HL-60/S4 (cell line): ENCODE results near the gene USP40.

Source experiments
- in situ Hi-C: fragments of 300-500 bp; cut with MboI; formaldehyde crosslinking; loops from 2 replicates; pipeline ENCODE4 v1.14.3; 2022; ENCODE audit warnings: low sequenced_read_pairs

The USP40 gene

DNA sequence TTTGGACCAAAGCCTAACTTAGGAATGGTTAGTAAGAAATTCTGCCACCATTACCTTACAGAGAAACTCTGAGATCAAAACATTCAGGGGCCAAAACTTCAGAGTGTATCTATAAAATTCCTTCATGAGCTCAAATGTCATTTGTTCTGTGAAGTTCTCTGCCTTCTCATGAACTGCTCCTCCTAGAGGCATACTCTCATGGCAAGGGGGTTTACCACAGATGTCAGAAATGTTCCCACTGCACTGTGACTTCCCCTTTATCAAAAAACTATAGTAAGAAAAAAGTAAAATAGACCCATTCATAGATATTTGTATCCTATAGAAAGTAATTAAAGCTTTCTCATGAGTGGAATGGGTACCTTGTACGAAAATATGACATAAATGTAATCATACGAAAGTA lies 68.5 kb downstream of the USP40 start:
- in situ Hi-C loops: no loop called here

DNA sequence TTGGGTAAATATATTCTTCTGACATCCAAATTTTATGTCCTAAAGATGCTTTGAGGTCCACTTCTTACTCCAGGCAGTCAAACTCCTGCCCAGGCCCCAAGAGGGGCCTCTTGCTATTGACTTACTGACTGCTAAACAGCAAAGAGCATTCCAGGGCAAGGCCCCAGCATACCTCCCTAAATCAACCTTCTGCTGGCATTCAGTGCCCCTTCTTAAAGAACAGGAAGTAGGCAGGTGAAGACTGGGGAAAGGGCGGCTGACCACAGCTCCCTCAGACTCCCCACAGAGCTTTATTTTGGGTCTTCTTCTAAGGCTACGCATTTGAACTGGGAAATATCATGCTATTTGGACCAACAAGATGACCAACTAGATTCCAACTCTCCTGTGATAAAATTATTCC lies 68.9 kb downstream of the USP40 start:
- in situ Hi-C loops: no loop called here

DNA sequence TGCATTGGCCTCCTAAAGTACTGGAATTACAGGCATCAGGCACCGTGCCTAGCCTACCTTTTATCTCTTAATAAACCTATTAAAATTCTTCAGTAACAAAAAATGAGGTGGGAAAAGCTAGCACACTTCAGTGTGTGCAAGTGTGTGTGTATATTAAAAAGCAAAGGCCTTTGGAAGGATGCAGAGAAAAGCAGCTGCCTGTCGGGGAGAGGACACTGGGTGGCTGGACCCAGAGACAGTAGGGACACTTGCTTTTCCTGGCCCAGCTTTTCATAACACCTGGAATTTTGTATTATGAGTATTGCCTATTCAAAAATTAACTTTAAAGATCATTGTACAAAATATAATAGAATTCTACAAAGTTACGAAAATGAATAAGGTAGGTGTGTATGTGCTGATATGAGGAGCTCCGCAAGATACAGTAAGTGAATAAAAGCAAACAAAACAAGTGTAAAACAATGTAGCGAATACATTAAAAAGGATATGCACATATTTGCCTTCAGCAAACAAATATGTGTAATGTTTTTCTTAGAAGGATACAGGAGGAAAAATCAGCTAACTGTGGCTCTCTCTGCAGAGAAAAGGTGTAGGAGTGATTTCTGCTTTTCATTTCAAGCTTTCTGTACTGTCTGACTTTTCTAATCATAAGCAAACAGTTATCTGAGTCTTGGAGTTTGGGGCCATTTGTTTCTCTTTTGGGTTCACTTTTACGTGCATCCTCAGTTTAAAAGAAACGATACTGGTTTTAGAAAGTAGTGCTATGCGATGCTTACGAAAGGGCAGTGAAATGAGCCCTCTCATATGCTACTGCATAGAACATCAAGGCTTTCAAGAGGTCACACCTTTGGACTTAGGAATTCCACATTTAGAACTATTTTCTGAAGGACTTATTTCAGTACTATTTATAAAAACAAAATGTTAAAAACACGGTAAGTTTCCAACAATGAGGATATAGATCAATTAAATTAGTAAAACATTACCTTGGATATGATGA lies 70.8 kb downstream of the USP40 start:
- in situ Hi-C loops: no loop called here

DNA sequence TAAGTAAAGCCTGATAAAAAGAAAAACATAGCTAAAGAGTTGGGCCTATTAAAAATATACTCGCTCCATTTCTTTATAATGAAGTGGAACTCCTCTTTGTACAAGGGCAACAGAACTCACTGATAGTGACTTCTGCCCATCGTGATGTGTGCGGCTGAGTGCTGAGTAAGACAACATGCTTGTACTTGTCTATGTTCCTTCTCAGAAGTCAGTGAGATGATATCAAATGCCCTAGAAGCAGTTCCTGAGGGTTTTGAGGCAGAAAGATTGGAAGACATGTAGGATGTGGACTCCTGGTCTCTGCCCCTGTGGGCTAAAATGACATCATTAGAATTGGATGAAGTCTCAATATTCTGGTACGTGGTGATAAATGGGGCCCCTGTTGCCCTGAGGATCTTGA lies 73.8 kb downstream of the USP40 start:
- in situ Hi-C loops: no loop called here

DNA sequence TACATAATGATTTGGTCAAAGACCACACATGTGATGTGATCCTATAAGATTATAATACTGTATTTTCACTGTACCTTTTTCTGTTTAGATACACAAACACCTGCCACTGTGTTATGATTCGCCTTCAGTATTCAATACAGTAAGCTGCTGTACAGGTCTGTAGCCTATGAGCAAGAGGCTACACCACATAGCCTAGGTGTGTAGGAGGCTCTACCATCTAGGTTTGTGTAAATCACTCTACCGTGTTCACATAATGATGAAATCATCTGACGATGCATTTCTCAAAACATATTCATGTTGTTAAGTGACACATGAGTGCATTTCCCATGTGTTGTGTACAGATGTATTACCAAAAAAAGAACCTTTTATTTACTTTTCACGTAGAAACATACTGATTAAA lies 74.5 kb downstream of the USP40 start:
- in situ Hi-C loops: no loop called here

DNA sequence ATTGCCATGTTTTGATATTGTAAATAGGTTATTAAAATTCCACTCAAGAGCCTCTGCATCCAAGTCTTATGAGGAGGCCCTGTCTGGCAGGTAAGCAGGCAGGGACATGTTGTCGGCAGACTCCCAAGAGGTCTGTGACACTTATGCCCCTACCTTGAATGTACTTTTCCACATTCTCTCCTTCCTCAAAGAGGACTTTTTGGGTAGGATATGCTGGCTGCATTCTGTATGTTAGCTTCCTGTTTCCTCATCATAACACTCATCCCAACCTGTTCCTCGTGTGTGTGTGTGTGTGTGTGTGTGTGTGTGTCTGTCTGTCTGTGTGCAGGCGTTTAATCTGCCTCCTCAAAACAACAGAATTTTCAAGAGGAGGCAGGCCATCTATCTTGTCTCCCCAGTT lies 75.3 kb downstream of the USP40 start:
- in situ Hi-C loops: no loop called here

DNA sequence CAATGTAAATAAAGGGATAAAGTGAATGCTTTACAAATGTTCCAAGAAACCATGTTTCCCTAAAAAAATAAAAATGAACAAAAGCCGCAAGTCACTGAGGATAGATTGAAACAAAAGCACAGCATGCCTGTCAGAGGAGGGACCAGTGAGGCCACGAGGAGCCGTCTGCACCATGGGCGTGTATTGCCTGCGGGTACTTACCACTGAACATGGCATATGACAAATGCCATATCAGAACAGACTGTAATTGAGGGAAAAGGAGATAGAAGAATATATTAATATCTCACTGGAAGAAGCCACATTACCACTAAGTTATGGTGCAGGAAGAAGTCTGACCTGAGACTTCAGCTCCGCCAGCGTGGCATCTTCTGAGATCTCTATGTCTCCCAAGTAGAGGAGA lies 75.8 kb downstream of the USP40 start:
- in situ Hi-C loops: no loop called here

DNA sequence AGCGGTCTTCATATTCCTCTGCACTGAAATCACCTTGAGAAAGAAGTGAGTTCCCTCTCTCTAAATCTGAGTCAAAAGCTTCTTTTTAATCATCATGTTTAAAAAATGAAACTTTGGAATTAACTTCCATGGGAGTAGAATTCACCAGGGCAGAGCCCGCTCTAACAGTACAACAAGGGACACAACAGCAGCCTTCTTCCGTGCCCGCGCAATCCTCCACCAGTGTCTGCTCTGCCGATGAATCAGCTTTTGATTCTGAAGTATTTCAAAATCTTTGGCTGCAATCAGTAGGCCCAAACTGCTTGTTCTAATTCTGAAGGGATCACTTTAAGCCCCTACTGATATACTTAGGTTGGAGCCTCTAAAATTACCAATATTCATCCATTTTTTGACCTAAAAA lies 76.9 kb downstream of the USP40 start:
- in situ Hi-C loops: no loop called here

DNA sequence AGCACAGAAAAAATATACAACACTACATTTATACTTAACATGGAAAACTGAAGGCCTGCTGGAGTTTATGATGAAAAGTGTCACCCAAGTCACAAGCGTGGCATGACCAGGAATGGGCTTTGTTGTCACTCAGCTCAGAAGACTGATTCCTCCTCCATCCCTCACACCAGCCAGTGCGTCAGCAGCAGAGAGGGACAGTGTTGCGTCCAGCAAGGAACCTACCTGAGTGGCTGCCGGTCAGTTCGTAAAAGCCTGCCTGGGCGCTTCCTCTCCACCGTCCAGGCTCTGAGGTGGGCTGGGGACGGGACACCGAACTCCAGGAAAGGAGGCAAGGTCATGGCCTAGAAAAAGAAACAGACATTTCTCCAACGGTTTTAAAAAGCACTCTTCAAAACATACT lies 77.4 kb downstream of the USP40 start:
- in situ Hi-C loops: no loop called here

DNA sequence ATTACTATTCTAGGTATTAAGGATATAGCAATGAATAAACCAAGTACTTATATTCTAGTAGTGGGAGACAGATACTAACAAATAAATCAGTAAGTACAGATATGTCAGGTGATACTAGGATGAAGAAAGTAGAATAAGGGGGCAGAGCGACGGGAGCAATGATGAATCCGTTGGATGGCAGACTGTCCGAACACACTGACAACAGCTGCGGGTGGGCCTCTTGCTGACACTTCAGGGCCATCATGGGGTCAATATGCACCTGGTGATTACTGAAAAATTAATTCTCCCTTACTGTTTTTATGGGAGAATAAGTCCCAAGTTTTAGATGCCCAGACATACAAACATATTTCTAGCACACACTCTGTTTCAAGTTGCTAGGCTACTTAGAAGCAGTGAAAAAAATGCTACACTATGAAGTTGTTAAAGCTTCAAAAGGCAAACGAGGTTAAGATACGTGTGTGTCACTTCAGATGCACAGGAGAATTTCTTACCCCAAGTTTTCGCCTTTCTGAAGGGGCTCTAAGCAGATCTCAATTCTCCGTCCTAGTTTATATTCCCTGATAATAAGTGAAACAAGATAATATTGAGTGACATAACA lies 78.7 kb downstream of the USP40 start:
- in situ Hi-C loops: no loop called here

DNA sequence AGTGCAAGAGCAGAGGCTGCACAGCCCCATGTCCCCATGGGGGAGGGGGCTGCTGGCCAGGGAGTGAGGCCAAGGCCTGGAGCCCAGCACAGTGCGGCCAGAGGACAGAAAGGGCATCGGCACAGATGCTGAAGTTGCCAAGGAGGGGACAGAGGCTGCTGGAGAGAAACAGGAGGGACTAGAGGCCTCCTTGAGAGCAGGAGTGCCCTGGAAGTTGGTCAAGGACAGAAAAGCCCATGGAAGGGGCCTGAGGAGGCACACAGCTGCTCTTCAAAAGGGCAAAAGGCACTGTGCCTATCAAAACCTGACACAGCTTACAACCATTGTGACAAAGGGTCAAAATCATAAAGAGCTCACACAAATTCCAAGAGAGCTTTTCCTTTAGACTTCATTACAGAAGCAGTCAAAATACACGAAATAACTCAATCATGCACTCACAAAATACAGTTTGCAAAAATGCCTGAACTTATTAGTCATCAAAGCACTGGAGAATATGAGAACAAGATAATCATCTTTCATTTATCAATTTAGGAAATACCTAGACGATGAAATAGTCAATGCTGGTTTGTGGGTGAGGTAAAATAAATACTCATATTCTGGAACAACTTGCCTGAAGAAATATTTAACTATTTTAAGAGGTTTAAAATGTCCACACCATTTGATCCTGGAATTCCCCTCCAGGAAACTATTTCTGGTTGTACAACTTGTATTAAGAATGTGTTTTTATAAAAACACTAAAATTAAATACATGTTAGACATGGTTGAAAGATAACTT lies 79.6 kb downstream of the USP40 start:
- in situ Hi-C loops: no loop called here

DNA sequence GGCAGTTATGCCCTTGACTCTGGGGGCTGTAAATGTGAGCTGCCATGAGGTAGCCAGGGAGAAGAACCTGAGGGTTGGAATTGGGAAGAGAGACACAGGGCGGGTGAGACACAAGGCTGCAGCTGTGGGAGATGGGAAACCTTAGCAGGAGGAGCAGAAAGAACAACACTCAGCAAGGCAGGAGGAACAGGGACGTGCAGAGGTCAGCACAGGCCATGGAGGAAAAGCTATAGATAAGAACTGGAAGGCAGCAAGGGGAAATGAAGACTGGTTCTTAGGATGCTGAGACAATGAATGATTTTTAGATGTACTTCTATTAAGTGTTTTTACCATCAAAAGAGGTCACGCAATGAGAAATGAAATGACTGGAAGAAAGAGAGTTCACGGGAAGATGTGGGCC lies 80.2 kb downstream of the USP40 start:
- in situ Hi-C loops: no loop called here

DNA sequence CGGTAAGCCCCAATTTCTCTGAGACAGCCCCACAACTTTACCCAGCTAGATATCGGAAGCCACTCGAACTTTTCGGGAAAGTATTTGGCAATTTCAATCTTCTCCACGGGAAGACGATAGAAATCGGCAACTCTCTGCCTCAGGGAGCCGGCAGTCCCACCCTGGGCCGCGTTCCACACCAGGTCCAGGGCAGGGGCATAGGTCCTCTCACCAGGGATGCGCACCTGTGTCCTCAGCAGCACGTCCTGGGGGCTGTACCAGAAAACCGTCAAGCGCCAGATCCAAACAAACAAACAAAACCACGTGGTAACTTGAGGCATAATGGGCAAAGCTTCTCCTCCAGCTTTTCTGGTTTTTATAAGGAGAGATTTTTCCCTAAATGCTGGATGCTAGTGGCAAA lies 80.9 kb downstream of the USP40 start:
- in situ Hi-C loops: no loop called here

DNA sequence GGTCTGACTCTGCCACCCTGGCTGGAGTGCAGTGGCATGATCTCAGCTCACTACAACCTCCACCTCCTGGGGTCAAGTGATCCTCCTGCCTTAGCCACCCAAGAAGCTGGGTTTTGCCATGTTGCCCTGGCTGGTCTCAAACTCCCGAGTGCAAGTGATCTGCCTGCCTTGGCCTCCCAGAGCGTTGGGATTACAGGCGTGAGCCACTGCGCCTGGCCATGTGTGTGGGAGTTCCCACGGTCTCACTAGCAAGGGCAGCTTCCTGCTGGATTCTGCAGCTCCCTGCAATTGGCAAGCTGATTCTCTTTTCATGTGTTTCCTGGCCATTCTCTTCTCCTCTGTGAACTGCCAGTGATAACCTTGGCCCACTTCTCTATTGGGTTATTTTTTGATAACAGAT lies 84.0 kb downstream of the USP40 start:
- in situ Hi-C loops: no loop called here

DNA sequence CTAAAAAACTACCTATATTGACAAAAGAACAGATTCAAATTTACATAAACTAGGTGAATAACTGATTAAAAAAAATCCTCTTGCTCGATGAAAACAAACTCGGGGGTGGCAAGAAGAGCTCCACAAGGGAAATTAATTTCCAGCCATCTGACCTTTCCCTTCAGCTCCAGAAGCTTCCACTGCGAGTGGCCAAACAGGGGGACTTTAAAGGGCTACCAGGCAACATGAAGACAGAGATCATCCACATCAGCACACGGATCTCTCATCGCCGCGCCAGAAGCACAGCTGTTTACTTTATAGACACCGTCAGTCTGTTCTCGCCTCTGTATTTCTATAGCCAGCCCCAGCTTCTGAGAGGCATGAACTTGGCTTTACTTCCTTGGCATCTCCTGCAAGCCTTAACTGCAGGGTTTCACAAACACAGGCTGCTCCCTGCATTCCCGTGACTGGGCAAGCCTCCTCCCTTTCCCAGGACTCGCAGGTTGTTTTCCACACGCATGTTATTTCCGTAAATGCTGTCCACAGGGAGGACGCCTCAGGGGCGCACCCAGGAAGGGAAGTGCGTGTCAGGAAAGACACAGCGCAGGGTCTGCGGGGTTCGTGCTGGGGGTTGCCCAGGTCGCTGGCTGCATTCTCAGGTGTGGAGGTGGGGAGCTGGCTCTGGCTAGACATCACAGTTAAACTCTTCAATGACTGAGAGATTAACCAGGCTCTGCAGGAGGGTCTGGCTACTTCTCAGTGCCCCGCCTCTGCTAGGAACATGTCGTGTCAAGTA lies 85.0 kb downstream of the USP40 start:
- in situ Hi-C loops: no loop called here

DNA sequence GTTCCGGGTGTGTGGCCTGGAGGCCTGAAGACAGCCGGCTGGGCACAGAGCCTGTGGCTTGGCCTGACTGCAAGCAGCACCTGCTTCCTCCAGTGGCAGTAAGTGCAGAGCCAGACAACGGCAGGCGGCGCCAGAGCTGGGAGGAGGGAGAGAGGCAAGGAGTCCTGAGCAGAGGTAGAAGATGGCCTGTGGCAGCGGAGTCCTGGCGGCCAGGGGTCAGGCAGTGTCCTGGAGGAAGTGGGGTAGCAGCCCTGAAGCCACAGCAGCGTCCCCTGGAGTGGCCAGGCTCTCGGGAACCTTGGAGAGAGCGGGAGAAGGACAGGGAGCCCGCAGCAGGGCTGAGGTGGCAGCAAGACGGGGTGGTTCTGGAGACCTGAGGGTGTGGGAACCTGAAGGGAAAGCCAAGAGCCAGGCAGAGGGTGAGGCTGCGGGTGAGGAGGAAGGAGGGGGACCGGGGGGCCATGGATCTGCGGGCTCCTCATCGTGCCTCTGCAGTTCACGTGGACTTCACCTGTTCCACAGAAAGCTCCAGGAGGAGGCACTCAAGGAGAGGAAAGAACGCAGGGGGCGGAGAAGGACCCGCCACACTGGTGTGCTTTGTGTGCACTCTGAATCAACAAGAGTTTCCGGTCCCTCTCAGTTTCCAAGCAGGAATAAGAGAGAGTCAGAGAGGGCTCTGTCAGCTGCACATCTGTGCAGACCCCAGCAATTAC lies 85.9 kb downstream of the USP40 start:
- in situ Hi-C loops: no loop called here

DNA sequence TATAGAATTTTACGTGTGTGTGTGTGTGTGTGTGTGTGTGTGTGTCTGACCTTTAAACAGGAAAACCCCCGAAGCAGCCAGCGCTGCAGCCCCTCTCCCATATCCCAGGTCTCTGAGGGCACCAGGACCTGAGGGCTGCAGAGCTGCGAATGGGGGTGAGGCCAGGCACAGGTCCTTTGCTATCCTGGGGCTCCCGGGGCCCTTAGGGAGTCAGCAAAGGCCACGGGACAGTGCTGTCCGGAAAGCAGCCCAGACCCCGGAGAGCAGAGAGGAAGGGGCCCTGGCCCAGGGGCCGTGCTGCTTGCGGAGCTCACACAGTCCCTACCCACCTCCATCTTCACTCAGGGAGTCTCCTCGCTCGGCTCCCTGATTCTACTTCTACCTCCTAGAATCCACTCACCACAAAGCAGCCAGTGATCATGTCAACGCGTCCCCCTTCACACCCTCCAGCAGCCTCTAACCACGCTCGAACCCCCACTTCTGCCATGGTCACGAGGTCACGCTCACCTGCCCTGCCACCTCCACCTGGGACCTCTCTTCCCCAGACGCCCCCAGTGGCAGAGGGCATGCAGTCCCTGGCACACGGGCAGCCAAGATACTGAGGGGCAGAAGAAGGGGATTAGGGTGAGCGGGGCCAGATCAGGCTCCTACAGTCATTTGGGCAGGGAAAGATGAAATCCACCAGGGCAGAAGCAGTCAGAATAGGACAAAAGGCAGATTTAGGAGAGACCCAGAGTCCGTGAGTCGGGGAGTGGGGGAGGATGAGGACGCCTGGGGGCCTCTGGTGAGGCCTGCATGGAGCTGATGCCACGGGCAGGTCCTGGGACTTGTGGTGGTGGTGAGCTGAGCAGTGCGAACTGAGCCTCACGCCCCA lies 86.7 kb downstream of the USP40 start:
- in situ Hi-C loops: no loop called here

DNA sequence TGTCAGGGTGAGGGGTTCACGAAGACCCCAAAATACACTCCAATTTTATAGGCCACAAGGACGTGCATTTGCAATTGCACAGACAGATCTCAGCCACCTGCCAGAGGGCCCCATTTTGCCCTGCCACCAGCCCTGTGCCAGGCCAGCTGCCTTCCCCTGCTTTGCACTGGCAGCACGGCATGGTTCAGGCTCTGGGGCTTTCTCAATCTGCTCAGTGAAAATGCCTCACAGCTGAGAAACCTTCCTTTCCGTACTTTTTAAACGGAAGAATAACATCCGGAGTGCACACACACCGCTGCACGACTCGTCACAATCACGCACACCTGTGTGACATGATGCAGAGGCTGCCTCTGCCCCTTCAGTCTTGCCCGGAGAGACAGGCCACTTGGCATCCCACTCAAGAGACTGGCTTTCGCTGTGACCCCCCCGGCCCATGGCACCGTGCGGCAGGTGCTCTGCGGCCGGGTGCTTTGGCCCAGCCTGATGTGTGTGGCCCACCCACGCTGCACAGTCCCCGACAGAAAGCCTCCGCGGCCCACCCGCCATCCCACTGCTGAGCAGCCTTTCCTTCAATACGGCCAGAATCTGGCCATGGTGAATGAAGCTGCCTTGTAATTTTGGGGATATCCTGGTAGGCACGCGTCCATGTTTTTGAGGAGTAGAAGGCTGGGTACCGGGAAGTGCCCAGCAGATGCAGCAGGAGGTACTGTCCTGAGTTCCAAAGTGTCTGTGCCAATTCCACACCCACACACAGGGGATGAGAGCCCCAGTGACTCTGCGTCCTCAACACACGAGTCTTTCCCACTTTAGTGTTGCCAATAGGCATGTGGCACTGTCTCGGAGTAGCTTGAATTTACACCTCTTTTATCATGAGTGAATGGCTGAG lies 88.8 kb downstream of the USP40 start:
- in situ Hi-C loops: no loop called here
